ENCODE data around the gene URI1.

The URI1 gene

DNA sequence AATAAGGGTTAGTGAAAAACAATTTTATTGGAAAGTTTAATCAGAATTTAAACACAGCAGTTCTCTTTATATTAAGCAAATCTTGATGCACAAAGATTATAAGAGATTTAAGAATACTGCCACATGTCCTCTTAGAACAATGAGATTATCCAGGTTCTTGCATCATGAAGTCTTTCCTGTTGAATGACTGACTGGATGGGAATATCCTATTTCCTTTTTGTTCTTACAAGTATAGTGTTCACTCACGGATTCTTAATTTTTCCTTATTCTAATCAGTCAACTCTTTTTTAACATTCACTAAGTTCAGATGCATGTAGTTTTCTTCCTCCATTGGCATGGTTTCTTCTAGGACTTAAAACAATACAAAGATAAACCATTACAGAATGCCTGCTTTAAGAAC, 10.1 kb downstream of the URI1 start:
- H3K36me3 ChIP-seq: peaks cover 4% of the 10 kb centered on the region; the same call in 1 of the 2 replicates
- no peaks in the 10 kb centered on the region for H3K27me3 ChIP-seq
- TF ChIP-seq, protein P1, sequence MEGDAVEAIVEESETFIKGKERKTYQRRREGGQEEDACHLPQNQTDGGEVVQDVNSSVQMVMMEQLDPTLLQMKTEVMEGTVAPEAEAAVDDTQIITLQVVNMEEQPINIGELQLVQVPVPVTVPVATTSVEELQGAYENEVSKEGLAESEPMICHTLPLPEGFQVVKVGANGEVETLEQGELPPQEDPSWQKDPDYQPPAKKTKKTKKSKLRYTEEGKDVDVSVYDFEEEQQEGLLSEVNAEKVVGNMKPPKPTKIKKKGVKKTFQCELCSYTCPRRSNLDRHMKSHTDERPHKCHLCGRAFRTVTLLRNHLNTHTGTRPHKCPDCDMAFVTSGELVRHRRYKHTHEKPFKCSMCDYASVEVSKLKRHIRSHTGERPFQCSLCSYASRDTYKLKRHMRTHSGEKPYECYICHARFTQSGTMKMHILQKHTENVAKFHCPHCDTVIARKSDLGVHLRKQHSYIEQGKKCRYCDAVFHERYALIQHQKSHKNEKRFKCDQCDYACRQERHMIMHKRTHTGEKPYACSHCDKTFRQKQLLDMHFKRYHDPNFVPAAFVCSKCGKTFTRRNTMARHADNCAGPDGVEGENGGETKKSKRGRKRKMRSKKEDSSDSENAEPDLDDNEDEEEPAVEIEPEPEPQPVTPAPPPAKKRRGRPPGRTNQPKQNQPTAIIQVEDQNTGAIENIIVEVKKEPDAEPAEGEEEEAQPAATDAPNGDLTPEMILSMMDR (IDR thresholded peaks at IDR 0.05; ENCODE audit: low read depth, low read length): no peak
- no peaks in the 10 kb centered on the region for H3K9me3 ChIP-seq
- no peak for DNase-seq
- H3K4me3 ChIP-seq (ENCODE audit: low read depth, low read length): no peak overlapping the region
- H3K4me1 ChIP-seq: no peaks in the 10 kb centered on the region; the same call in 1 of the 2 replicates

DNA sequence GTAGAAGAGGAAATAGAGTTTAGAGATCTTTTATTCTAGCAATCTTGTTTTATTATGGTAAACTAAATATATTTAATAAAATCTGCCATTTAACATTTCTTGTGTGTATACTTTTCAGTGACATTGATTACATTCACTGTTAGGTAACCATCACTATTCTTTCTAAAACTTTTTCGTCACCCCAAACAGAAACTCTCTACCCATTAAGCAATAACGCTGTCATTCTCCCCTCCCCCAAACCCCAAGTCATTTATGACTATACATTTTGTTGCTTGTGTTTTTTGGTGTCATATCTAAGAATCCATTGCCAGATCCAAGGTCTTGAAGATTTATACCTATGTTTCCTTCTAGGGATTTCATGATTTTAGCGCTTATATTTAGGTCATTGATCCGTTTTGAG, 10.6 kb downstream of the URI1 start:
- H3K27me3 ChIP-seq: no peaks in the 10 kb centered on the region
- DNase-seq: no peak
- H3K9me3 ChIP-seq: no peaks in the 10 kb centered on the region
- H3K4me3 ChIP-seq (ENCODE audit: low read depth, low read length): no peak overlapping the region
- H3K36me3 ChIP-seq: peaks cover 4% of the 10 kb centered on the region; the same call in 1 of the 2 replicates
- H3K4me1 ChIP-seq: no peaks in the 10 kb centered on the region; the same call in 1 of the 2 replicates
- TF ChIP-seq, protein P1 (IDR thresholded peaks at IDR 0.05; ENCODE audit: low read depth, low read length): no peak

DNA sequence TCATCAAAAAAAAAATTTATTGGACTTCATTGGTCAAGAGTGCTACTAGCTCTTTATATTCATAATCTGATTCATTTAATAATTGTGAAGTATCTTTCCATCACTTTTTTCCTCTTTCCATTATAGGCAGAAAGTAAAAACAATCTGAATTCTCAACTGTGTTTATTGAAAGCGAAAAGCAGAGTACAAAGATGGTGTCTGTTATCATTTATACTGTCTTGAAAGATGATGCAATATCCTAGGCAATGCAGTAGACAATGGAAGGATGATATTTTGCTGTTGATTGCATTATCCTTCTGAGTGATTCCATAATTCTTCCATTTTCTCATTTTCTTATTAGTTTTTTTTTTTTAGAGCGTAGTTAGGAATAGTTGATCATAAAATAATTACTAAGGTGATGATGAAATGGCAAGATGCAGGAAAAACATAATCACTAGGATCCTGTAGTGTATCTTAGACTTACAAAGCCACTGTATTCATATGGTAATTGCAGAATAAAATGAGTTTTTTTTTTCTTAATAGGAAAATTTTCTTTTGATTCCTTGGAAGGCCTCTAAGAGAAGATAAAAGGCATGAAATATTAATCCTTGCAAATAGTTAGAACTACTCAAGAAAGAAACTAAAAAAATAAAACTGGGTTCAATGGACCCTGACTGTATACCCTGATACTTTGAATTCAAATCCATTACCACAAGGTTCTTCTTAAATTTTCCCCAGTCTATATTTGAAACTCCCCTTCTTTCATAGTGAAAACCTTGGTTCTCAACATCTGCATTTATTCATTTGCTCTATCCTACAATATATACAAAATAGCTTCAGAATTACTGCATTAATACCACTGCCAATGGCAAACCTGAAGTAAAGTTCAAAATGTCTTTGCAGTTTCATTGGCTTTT, 11.6 kb downstream of the URI1 start:
- no peak for DNase-seq

DNA sequence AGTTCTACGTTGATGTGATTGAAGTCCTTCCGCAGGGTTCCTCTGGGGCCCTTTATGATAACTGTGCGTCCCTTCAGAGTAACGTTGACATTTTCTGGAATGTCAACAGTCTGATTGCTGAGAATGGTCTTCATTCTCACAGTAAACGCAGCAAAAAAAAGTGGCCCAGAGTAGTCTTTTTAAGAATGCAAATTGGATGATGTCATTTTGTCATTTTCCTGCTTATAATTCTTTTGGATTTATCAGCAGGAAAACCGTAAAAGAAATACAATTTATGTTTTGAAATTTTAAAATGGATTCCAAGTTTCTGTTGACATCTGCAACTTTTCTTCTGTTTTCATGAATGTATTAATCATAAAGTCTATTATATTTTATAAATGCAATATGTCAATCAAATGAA, 14.8 kb downstream of the URI1 start:
- TF ChIP-seq, protein P1 (IDR thresholded peaks at IDR 0.05; ENCODE audit: low read depth, low read length): no peak
- DNase-seq: no peak
- H3K27me3 ChIP-seq: no peaks in the 10 kb centered on the region

More for the DNA sequence above, 11.6 kb downstream of the URI1 start:
- TF ChIP-seq, protein P1 (IDR thresholded peaks at IDR 0.05; ENCODE audit: low read depth, low read length): no peak
- H3K4me3 ChIP-seq (ENCODE audit: low read depth, low read length): no peak overlapping the region
- H3K9me3 ChIP-seq: no peaks in the 10 kb centered on the region
- no peaks in the 10 kb centered on the region for H3K27me3 ChIP-seq
- peaks cover 4% of the 10 kb centered on the region; the same call in 1 of the 2 replicates for H3K36me3 ChIP-seq
- no peaks in the 10 kb centered on the region; the same call in 1 of the 2 replicates for H3K4me1 ChIP-seq

GRCh38 chr19:29961311-29961710, 19.3 kb downstream of the URI1 start:
- H3K27me3 ChIP-seq: no peaks in the 10 kb centered on the region
- H3K4me3 ChIP-seq (ENCODE audit: low read depth, low read length): no peak overlapping the region

More for the DNA sequence above, 14.8 kb downstream of the URI1 start:
- H3K4me1 ChIP-seq: no peaks in the 10 kb centered on the region; the same call in 1 of the 2 replicates
- H3K9me3 ChIP-seq: no peaks in the 10 kb centered on the region
- no peaks in the 10 kb centered on the region; the same call in 1 of the 2 replicates for H3K36me3 ChIP-seq
- no peak overlapping the region for H3K4me3 ChIP-seq (ENCODE audit: low read depth, low read length)

More at GRCh38 chr19:29961311-29961710, 19.3 kb downstream of the URI1 start:
- DNase-seq: no peak
- H3K36me3 ChIP-seq: no peaks in the 10 kb centered on the region; the same call in 1 of the 2 replicates
- TF ChIP-seq, protein P1 (IDR thresholded peaks at IDR 0.05; ENCODE audit: low read depth, low read length): no peak
- H3K4me1 ChIP-seq: no peaks in the 10 kb centered on the region
- no peaks in the 10 kb centered on the region for H3K9me3 ChIP-seq
